OCI-LY3 (cell line): ENCODE data around the gene CD79A.

Experiments used
- EZH2phosphoT487 ChIP-seq: fragments of 200-600 bp; shearing (Covaris generic); IDR thresholded peaks from 2 replicates; pipeline ENCODE4 v1.6.1; 2018; ENCODE audit warnings: antibody characterized with exemption, mixed run types, low read depth
- TF ChIP-seq, protein P1 (sequence below): fragments of 200-600, 300-600 bp; sonication (generic); IDR thresholded peaks from 2 replicates; pipeline ENCODE4 v1.5.1; 2014; ENCODE audit warnings: antibody characterized with exemption, low read length, low read depth

DNA sequence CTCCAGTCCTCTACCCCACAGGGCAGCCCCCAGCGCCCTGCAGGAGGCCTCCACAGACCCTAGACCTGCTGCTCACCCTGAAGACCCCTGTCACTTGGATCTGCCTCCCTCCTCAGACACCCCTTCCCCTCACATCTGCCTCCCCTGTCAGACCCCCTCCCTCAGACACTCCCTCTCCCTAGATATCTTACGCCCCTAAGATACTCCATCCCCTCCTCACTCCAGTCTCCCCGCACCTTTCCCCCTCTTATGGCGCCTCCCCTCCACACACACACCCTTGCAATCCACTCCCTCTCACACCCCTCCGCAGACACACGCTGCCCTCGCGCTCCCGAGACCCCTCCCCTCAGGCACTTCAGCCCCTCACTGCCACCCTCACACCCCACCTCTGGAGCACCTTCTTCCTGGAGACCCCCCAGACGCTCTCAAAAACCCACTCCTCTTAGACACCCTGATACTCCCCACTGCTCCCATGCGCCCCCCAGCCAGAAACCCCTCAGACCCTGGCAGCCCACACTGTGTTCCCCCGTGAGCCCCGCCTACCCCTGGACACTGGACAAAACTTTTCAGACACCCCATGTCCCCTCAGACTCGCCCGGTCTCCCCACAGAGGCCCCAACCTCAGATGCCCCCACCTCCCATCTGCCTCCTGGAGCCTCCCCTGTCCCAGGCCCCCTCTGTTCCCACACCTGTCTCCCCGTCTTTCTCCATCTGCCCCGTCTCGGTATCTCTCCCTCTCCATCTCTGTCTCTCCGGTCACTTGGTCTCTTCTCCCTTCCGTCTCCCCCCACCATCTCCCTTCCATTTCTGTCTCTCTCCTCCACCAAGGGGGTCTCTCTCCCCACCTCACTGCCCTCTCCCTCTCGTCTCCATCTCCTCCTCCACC, 36.7 kb downstream of the CD79A start:
- TF ChIP-seq, protein P1, sequence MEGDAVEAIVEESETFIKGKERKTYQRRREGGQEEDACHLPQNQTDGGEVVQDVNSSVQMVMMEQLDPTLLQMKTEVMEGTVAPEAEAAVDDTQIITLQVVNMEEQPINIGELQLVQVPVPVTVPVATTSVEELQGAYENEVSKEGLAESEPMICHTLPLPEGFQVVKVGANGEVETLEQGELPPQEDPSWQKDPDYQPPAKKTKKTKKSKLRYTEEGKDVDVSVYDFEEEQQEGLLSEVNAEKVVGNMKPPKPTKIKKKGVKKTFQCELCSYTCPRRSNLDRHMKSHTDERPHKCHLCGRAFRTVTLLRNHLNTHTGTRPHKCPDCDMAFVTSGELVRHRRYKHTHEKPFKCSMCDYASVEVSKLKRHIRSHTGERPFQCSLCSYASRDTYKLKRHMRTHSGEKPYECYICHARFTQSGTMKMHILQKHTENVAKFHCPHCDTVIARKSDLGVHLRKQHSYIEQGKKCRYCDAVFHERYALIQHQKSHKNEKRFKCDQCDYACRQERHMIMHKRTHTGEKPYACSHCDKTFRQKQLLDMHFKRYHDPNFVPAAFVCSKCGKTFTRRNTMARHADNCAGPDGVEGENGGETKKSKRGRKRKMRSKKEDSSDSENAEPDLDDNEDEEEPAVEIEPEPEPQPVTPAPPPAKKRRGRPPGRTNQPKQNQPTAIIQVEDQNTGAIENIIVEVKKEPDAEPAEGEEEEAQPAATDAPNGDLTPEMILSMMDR: no peak
- TF ChIP-seq EZH2phosphoT487: no peak
